Fibroblast of villous mesenchyme (primary cell): ENCODE results near the gene CDC20B. TPM values are rescaled to one million over a fixed set of nuclear protein-coding genes. Genes with fewer than 3 reads are reported as not detected.

Experiments used
- DNase-seq: peaks from one replicate; pipeline ENCODE4 v3.0.0-alpha.2; 2010; ENCODE audit warnings: low read depth
- H3K4me3 ChIP-seq: 2 replicates; pipeline ENCODE4 v1.5.1; 2011; ENCODE audit warnings: low read depth, mild to moderate bottlenecking, low read length
- total RNA-seq: library from RNA; depleted of rRNA; stranded (reverse); fragments of >200 nt; gene quantifications from 2 replicates; pipeline ENCODE4 v1.2.3, GENCODE V29; 2012
- TF ChIP-seq, protein P1 (sequence below): IDR thresholded peaks from 2 replicates; pipeline ENCODE4 v1.5.1; 2012; ENCODE audit warnings: low read depth, mild to moderate bottlenecking, low read length; ENCODE audit not compliant: insufficient read depth

The CDC20B gene, protein sequence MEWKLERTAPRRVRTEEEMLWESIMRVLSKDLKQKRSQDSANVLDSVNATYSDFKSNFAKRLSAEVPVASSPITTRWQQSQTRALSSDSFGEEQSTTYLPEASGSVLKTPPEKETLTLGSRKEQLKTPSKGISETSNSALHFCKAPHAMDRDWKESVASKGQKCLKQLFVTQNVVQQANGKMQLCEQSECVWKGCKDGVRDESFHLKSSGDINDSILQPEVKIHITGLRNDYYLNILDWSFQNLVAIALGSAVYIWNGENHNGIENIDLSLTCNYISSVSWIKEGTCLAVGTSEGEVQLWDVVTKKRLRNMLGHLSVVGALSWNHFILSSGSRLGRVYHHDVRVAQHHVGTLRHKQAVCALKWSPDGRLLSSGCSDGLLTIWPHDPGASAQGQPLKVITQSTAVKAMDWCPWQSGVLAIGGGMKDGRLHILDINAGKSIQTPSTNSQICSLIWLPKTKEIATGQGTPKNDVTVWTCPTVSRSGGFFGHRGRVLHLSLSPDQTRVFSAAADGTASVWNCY
- total RNA-seq, result not detected in 2 replicates

DNA sequence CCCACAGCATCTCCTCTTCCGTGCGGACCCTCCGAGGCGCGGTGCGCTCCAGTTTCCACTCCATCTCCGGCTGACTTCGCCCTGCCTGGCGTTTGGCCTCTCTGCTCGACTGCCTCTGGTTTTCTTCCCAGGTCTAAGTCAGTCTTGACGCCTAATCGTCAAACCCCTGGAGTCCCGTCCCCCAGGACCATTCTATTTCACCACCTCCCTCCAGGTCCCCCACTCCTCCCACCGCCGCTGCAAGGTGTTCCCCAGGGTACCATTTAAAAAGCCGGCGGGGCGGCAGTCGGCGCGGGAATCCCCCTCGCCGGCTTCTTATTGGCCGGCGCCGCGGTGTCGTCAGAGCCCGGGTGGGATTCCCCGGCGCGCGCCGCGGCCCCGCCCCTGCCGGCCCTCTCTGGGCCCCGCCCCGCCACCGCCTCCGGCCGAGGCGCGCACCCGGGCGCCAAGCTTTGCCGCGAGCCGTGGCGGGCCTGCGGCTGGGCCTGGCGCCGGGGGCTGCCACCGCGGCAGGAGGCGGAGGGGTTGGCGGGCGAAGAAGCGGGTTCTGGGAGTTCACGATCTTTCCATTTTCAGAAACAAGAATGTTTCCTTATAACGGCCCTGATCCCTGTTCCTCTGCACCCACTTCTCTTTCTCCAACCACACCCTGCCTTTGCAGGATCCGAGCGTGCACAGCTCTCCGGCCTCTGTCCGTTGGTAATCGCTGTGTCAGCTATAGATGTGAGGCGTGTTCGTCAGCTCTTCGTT is at the start of gene CDC20B:
Gene CDC20B (minus strand): TSS at position 241 of the 750 bp plus-strand sequence. CDS start 177 bp downstream, at position 64.
- peak; percentile 76 for DNase-seq
- TF ChIP-seq, protein P1, sequence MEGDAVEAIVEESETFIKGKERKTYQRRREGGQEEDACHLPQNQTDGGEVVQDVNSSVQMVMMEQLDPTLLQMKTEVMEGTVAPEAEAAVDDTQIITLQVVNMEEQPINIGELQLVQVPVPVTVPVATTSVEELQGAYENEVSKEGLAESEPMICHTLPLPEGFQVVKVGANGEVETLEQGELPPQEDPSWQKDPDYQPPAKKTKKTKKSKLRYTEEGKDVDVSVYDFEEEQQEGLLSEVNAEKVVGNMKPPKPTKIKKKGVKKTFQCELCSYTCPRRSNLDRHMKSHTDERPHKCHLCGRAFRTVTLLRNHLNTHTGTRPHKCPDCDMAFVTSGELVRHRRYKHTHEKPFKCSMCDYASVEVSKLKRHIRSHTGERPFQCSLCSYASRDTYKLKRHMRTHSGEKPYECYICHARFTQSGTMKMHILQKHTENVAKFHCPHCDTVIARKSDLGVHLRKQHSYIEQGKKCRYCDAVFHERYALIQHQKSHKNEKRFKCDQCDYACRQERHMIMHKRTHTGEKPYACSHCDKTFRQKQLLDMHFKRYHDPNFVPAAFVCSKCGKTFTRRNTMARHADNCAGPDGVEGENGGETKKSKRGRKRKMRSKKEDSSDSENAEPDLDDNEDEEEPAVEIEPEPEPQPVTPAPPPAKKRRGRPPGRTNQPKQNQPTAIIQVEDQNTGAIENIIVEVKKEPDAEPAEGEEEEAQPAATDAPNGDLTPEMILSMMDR, result no peak
- peak within 1 kb of the TSS; percentile 64 for H3K4me3 ChIP-seq

DNA sequence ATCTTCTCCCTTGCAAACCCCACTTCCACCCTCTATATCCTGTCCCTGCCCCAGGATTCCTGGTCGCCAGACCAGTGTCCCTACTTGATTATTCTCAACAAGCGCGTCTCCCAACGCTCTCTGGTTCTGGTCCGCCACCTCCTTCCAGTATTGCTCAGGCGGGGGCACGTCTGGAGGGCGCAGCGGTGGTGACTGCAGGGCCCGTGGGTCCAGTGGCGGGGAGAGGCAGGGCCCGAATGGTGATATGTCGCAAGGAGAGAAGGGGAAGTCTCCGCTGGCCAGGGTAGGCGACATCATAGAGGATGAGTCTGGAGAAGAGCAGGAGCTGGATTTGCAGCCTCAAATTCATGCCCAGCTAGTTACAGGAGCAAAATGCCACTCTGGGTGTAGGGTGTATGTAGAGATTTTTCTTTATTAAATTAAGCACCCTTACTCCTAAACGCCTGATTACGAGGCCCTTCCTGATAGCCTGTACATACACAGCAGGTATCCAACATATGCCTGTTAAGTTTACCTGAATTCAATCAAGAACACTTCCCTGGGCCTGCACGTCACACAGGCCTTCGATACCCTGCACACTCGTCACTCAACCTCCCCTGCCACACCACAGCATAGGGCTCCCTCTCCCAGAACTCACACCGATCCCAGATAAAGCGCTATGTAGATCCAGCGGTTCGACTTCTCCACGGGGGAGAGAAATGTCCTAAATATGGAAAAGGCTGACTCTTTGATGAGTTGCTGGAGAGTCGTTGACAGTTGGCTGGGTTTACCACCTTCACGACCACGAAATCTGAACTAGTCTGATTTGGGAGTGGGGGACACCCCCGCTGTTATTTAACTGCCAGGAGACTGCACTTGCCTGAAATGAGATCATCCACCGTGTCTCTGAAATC is 49.4 kb upstream of the CDC20B start:
- no peak overlapping the region for H3K4me3 ChIP-seq
- no peak for DNase-seq
- TF ChIP-seq, protein P1, result no peak

DNA sequence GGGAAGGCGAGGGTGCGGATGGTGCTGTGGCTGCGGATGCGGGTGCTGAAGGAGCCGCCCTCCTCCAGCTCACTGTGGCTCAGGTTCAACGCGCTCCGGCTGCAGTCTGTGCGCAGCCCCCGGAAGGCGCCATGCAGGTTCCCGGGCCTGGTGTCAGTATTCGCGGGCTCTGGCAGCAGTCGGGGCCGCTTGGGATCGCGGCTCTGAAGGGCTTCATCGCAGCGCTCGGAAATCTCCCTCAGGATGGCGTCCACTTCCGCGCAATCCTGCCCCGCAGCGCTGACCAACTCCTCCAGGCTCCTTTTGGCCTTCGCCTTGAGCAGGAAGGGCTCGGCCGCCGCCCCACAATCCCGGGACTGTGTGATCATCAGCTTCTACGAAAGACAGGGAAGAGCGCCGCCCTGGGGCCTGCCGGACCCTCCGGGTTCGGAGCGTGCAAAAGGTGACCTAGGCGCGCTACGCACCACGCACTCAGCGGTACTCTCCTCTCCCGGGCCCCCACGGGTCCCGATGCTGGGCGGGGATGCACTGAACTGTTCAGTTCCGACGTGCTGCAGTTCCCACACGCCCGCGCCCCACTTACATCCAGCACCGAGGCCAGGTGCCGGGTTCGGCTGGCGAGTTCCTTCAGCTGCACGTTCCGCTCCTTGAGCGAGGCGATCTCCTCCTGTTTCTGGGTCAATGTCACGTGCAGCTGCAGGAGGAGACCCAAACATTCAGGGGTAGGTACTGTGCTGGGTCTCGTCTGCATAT is 47.6 kb upstream of the CDC20B start:
- peak overlapping the region; percentile 30 for H3K4me3 ChIP-seq
- DNase-seq, result peak; percentile 22
- TF ChIP-seq, protein P1, result no peak

DNA sequence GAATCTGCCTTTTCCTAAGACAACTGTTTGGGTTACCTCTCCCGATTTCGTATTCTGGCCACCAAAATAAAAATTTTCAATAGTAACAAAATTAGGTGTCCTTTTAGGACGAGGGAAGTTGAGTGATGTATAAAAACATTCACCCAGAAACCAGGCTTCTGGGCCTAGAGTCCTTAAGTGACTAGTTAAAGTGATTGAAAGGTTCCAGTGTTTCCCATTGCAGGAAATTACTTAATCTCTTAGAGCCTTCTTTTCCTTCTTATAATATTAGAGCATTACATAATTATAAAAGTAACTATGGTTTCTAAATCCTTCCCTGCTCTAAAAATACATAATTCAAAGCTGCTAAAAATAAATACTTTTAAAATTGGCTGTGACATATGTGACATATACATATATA is 46.8 kb upstream of the CDC20B start:
- DNase-seq, result no peak
- TF ChIP-seq, protein P1, result no peak
- H3K4me3 ChIP-seq, result no peak overlapping the region

DNA sequence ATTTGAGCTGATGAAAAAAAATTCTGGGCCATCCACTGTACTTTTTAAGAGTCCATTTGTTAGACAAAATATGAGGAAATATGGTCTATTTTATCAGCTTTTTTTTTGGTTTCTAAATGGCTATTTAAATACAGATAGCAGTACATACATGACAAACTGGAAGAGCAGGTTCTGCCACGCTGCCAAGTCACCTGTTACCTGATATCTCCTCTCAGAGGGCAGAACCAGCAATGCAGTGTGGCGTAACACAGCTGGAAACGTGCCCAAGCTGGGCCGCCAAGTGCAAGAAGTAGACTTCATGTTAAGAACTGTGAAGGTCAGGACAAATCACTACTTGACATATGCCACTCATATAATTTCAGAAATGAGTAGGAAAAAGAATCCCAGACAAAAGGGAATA is 46.0 kb upstream of the CDC20B start:
- TF ChIP-seq, protein P1, result no peak
- DNase-seq, result no peak
- H3K4me3 ChIP-seq, result no peak overlapping the region
